Prostate gland (tissue), 2 donors: ENCODE data around the gene RD3L.

ENCODE experiments used
- POLR2AphosphoS5 ChIP-seq: sonication (generic); formaldehyde crosslinking; IDR thresholded peaks from one replicate; pipeline ENCODE4 v1.6.1; 2017; ENCODE audit warnings: antibody characterized with exemption
- TF ChIP-seq, protein P1 (sequence below), 4 experiments: fragments of 200-600 bp in 2 of 4; fragments of 450-650 bp in 2 of 4; sonication (generic) in 2 of 4; IDR thresholded peaks; 1 replicate in 3 of 4; 2 replicates in 1 of 4; pipeline ENCODE4 v1.5.1; 2016 to 2019; ENCODE audit warnings: antibody characterized with exemption in 4 of 4, mild to moderate bottlenecking in 2 of 4, moderate library complexity in 2 of 4

DNA sequence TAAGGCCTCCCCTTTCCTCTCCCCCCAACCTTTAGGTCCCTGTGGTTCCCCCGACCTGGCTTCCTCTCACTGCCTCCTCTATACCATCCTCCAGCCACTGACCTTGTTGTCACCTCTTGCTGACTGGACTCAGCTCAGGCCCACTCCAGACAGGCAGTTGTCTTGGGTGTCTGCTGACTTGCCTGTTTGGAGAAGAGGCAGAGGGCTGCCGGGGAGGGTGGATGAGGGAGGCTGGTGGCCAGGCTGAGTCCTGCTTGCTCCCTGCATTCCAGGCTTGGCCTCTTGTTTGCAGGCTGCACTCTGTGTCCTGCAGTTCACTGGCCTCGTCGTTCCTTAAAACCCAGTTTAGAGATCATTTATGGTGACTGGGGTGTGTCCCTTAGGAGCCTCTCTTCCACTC is 31.0 kb upstream of the RD3L start:
- TF ChIP-seq, protein P1, sequence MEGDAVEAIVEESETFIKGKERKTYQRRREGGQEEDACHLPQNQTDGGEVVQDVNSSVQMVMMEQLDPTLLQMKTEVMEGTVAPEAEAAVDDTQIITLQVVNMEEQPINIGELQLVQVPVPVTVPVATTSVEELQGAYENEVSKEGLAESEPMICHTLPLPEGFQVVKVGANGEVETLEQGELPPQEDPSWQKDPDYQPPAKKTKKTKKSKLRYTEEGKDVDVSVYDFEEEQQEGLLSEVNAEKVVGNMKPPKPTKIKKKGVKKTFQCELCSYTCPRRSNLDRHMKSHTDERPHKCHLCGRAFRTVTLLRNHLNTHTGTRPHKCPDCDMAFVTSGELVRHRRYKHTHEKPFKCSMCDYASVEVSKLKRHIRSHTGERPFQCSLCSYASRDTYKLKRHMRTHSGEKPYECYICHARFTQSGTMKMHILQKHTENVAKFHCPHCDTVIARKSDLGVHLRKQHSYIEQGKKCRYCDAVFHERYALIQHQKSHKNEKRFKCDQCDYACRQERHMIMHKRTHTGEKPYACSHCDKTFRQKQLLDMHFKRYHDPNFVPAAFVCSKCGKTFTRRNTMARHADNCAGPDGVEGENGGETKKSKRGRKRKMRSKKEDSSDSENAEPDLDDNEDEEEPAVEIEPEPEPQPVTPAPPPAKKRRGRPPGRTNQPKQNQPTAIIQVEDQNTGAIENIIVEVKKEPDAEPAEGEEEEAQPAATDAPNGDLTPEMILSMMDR (IDR thresholded peaks at IDR 0.05), result no peak
- TF ChIP-seq POLR2AphosphoS5, result no peak
